SK-N-MC (cell line): ENCODE measurements around the gene COPE.

Experiments
- EZH2 ChIP-seq: fragments of 200-600 bp; sonication (generic); IDR thresholded peaks from one replicate; pipeline ENCODE4 v1.6.1; 2017; ENCODE audit warnings: antibody characterized with exemption
- POLR2AphosphoS5 ChIP-seq: IDR thresholded peaks from 2 replicates; pipeline ENCODE4 v1.6.1; 2012; ENCODE audit warnings: mild to moderate bottlenecking, low read depth, low read length, borderline replicate concordance

DNA sequence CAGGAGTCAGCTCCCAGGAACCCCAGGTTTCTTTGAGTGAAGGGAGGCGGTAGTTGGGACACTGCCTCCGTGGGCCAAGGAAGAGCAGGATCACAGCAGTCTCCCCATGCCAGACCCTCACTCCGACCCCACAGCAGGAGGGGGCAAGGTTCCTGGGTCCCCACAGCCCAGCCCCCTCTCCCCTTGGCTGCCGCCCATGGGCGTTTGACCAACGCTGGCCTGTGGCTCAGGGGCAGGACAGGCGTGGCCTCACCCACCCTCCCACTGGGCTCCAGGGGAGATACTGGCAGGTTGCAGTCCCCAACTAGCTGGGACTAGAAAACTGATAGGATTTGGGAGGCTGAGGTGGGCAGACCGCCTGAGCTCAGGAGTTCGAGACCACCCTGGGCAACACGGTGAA, 9.2 kb downstream of the COPE start:
- TF ChIP-seq EZH2 = no peak
- TF ChIP-seq POLR2AphosphoS5 = no peak
